ENCODE measurements around the gene FCHSD2. TPM values are rescaled to one million over a fixed set of nuclear protein-coding genes. Genes with fewer than 3 reads are reported as not detected.

Gene FCHSD2
- total RNA-seq, 1 experiment from 2014 or later = 4.4 TPM

DNA sequence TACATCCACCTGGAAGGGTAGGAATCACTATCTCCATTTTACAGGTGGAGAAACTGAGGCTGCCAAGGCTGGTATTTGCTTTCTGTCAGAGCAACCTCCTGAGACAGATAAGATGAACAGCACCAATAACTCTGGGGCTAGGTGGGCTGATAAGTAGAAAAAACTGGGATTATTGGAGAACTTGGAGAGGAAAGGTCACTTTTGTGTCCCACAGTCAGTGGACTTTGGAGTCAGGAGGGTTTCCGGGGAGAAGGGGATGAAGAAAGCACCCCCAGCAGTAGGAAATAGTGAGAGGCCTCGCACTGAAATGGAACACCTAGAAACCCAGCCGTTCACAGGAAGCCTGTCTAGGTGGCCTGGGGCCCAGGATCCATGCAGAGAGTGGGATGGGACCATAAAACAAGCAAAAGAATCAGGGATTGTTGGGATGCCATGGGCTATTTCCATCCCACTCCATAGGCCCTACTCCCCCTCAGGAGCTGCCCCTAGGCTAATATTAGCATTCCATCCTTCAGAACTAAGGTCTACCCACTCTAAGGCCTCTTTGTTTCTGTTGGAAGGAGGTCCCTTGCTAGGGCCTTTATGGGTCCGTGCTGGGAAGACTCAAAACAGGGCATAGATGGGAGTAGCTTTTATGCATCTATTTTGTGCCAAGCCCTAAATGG lies 31.0 kb upstream of the FCHSD2 start:
- DNase-seq (ENCODE audit: low read depth) = no peak

GRCh38 chr11:73171436-73172161 lies 29.5 kb upstream of the FCHSD2 start:
- DNase-seq (ENCODE audit: low read depth) = peak; percentile 31

DNA sequence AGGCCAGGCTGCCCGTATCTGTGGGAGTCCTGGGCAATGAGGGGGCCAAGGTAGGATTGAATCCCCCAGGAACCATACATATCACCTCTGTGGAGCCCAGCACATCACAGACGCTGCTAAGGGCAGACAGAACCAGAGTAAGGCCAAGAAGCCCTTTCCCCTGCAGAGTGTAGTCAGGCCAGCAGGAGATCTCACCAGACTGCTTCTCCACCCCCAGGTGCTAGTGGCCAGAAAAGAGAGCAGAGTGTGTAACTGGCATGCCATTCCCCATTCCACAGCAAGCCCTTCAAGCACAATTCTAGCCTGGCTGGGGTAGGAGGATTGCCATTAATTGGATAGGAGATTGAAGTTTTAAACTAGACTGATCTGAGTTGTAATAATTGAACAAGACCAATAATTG lies 28.0 kb upstream of the FCHSD2 start:
- no peak for DNase-seq (ENCODE audit: low read depth)

DNA sequence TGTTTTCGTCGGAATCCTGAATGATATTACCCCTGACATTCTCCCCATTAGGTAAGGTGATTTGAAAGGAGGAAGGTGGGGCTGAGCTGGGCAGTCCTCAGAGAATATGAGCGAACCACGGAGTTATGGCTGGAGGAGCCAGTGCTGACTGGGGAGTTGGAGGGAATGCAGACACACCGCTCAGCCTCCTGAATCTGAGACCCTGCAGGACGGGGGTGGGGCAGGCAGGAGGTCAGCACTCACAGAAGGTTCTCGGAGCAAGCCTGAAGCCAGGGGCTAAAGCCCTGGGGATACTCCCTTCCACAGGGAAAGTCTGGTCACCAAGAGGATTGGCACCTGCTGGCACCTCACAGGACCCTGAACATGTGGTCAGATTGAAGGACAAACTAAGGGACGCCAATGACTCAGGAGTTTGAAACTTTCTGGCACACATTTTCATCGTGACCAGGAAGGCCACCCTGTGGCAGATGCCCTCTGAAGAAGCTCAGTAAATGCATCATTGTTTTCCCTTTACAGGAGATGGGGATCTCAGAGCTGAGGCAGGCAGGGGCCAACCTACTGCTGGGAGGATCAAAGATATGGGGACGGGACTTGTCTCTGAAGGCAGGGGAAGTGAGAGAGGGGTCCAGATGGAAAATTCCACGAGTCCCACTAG lies 26.9 kb upstream of the FCHSD2 start:
- DNase-seq (ENCODE audit: low read depth) = no peak

DNA sequence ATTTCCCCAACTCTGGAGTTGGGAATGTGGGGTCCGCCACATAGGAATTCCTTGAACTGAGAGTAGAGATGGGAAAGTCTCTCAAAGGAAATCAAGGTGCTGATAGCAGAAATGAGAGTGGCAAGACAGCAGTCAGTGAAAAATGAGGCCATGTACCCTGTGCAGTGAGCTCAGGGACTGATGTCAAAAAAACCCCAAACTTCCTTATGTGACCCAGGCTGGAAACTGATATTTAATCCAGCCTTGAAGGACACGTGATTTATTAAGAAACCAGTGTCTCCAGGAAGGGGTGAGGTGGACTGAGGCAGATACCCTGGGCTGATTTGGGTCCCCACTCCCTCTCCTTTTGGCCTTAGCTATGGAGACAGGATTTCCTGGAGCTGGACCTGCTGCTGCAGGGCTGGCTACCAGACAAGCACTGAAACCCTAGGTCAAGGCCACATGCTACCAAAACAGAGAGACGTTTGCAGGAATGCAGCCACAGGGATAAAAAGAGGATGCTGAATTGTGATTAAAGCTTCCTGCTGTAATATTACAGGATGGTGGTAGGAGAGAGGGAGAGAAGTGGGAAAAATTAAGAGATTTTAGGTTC lies 25.3 kb upstream of the FCHSD2 start:
- no peak for DNase-seq (ENCODE audit: low read depth)

DNA sequence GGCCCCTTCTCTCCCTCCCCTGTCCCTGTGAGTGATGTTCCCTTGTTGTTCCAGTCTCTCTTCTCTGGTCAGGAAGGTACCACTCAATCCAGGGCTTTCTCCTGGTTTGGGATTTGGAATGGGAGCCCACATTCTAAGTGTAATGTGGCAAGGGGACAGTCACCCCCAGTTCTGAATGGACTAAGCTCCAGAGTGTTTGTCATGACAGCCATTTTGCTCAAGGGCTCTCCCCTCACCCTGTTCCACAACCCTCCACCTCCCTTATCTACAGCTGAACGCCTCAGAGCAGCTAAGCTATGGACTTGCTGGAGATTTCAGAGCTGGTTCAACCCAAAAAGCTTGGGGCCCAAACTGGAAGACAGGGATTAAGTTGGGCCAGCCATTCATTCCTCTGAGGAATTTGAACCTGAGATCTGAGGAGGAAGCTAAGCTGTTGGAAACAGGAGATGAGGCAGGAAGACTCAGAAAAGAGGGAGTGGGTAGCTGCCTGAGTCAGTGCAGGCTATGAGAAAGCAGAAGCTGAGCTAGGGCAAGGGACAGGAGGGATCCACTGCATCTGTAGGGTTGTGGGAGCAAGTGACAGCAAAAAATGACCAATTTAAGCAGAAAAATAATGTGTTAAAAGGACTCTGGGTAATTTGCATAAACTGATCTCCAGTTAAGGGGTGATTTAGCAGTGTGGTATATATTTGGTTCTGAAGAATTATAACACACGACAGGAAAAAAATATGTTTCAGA lies 22.9 kb upstream of the FCHSD2 start:
- peak; percentile 25 for DNase-seq (ENCODE audit: low read depth)

DNA sequence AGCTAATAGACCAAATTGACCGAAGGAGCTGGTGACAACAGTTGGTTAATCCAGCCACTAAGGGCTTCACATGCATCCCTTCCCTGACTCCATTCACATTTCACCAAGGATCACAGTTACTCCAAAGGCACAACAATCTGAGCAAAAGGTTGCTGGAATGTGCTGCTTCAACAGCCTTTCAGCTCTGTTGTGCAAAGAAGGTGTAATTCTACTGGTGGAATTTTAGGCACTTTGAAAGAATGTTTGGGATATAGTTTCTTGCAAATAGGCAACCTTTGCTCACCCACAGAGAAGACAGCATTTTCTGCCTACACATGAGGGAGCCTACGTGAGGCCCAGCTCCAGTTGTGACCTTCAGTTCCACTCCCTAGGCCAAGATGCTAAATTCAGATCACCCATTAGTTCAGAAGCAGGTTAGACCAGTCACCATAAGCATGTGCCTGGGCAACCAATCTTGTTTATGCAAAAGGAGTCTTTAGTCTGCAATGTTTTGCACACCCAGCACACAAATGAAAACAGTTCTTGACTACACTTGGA lies 21.6 kb upstream of the FCHSD2 start:
- DNase-seq (ENCODE audit: low read depth) = no peak

DNA sequence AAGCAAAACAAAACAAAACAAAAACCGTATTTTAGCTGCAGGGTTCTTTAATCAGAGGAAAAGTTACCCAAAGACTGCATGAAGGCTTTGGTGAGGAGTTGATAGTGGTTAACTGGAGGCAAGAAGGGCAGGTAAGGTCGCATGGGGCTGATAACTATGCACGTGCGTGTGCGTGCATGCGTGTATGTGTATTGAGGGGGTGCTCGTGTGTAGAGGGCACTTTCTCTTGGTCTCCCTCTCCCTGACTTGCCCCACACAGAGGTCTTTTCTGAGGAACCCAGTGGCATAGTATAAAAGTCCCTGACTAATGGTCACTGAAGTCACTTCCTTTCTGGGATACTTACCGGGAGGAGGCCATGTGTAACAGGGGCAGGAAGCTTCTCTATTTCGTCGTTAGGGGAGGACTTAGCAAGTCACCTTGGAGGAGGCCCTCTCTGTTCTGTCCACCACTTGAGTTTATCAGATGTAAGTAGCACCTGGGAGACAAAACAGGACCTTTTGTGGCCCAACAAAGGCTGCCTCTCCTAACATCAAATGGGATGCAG lies 20.1 kb upstream of the FCHSD2 start:
- no peak for DNase-seq (ENCODE audit: low read depth)

DNA sequence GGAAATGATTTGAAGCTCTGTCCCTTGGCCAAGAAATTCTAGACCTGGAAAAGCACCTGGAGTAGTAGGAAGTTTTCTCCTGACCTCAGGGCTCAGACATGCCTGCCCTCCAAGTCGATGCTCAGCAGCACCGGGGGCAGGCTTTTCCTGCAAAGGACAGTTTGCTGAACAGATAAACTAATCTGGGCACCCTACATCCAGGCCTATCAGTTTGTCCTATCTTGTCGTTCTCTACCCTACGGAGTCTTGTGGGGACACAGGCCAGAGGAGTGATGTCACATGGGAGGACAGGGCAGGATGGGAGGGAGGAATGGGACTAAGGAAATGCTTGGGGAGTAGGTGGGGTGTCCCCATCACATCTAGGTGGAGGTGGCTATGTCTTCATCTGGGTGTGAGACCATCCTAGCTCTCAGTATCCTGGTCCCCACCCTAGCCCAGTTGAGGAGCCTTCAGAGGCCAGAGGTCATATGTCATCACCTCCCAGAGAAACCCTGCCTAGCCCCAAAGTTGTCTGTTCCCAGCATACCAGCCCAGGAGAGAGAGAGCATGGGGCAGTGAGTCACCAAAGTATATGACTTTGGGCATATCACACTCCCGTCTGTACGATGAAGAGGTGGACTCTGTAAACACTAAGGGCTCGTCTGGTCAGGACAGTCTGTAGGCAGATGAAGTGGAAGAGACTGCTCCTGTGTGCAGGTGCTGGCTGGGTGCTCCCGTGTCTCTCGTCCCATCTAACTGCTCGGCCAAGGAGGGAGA lies 18.1 kb upstream of the FCHSD2 start:
- no peak for DNase-seq (ENCODE audit: low read depth)

- DNase-seq (ENCODE audit: low read depth) = no peak
Measured at GRCh38 chr11:73159297-73159696, 17.2 kb upstream of the FCHSD2 start.

GRCh38 chr11:73158356-73159051 lies 16.4 kb upstream of the FCHSD2 start:
- no peak for DNase-seq (ENCODE audit: low read depth)

DNA sequence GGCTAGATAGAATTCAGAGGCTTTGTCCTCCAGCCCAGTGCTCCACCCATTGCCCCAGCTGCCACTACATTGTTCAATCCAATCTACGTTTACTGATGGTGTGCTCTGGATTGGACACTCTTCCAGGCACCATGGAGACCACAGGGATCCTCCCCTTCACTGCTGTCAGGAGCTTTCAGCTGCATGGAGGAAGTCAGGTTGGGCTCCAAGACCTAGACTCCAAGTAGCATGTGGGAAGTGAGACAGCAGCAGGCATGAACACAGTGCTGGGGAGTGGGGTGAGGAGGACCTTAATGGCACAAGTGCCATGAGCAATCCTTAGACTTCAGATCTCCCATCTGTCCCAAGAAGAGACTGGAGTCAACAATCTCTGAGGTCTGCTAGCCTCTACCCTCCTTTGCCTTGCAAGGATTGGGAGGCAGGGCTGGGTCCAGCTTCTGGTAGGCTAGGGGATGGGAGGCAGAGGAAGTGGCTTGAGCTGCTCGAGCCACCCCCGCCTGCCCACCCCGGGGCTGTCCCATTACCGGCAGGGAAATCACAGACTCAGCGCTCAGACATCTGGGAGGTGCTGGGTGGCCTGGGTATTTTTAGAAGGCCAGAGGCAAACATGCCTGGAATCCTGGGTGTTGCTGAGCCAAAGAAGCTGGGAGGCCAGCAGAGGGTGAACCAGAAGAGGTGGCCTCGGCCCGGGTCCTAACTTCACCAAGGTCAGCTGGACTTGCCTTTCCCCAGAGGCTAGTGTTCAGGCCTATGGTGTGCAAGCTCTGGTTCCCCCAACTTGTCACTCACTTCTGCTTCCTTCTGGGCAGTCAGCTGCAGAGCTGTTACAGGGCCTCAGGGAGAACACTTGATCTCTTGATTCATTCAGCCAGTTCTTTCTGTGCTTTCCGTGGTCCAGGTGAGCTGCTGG lies 15.2 kb upstream of the FCHSD2 start:
- DNase-seq (ENCODE audit: low read depth) = peak; percentile 36

- DNase-seq (ENCODE audit: low read depth) = no peak
Measured at GRCh38 chr11:73156686-73157085, 14.6 kb upstream of the FCHSD2 start.

GRCh38 chr11:73156114-73156513 lies 14.0 kb upstream of the FCHSD2 start:
- no peak for DNase-seq (ENCODE audit: low read depth)

DNA sequence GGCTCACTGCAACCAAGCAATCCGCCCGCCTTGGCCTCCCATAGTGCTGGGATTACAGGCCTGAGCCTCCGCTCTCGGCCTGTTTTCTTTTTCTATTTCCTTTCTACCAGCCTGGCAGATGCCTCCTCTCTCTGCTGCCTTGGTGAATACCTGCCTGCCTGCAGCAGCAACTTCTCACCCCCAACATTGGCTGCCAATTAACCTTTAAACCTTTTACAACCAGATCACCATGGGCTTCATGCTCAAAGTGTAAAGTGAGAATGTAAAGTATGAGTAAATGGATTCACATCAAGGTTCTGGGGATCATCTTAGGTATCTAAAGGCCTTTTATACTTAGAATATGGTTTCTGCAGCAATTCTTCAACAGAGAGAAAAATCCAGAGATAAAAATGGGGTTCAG lies 13.0 kb upstream of the FCHSD2 start:
- DNase-seq (ENCODE audit: low read depth) = no peak

DNA sequence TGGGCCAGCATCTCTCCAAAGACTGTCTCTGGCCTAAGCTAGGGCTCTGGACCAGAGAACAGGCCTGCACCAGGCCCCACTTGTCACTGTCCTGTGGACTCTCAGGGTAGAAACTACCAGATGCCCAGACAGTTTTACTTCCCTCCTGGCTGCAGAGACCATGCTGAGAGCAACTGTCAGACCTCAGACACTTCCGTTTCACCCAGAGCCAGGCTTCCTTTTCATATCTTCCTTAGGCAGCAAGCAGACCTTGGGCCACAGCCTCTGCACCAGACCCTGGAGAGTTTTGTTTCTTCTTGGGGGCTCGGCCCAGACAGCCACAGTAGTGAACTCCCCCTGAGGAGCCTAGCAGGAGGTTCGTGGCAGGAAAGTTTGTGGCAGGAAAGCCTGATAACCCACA lies 12.1 kb upstream of the FCHSD2 start:
- no peak for DNase-seq (ENCODE audit: low read depth)

DNA sequence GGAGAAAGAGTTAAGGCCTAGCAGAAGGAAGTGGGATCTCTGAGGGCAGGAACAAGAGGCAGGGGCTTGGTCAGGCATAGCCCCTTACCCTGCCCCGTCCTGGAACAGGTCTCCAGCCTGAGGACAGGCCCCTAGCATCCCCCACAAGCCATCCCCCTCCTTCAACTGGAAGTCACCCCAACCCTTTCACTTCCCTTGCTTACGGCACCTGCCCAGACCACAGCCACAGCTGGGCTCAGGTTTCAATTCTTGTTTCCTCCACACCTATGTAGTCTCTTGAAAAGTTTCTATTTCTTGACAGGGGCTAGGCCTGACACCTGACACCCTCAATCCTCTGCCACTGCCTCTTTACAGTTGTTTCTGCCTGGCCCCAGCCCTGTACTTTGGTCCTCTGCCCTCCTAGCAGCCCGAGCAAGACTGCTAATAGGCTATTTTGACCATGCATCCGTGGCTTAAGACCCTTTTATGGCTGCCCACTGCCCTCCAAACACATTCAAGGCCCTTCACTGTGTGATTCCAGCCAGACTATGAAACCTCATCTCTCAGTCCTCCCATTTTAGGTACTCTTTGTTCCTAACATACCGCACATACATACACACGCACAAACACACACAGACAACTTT lies 10.9 kb upstream of the FCHSD2 start:
- no peak for DNase-seq (ENCODE audit: low read depth)
